ENCODE measurements around the gene OR5B3.
"Not testable (repeated sequence)": the region's sequence is repeated elsewhere in the genome, so short reads cannot be mapped to it uniquely, and the experiment has no call there.

The OR5B3 gene

GRCh38 chr11:58406774-58407173 lies at the start of gene OR5B3:
Gene OR5B3 (minus strand): TSS chr11:58406874. CDS start chr11:58403409, 3,465 bp downstream.
- no peak for FAIRE-seq

DNA sequence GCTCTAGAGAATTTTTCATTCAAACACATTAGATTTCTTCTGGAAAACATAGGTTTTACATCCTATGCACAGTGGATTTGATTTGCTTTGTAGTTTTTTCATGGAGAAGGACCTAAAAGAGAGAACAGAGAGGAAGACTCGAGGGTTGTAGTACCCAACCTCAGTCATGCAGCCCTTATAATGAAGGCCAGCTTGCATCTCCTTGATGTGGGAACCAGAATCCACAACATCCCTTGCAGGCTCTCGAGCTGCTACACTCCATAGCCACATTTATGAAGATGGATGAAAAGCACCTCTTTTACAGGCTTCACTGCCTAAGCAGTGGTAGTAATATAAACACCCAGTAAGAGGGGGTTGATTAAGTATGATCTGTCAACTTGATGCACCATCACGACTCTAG lies 44.9 kb upstream of the OR5B3 start:
- no peak for FAIRE-seq

- no peak for FAIRE-seq
Measured at GRCh38 chr11:58446294-58446693, 39.6 kb upstream of the OR5B3 start.

DNA sequence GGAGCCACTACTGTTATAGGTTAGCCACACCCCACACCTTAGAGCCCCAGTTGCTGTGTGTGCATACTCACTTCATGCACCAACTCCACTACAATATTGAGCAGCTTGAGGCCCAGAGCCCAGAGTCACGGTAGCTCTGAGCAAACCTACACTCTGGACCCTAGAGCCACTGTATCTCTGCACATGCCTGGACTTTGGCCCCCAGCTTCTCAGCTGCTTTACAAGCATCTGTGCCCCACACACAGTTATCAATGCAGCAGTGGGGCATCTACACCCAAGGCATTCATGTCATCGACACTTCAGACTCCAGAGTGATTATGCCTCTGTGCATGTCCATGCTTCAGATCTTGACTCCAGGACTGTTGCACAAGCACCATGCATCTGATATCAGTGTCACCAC lies 37.6 kb upstream of the OR5B3 start:
- no peak for FAIRE-seq

- no peak for FAIRE-seq
Measured at GRCh38 chr11:58442136-58442535, 35.5 kb upstream of the OR5B3 start, which contains the start of gene OR5B12. Gene OR5B12 (minus strand): TSS chr11:58442236. CDS start chr11:58440151, 2,085 bp downstream.

GRCh38 chr11:58438486-58438885 lies 31.8 kb upstream of the OR5B3 start:
- no peak for FAIRE-seq

DNA sequence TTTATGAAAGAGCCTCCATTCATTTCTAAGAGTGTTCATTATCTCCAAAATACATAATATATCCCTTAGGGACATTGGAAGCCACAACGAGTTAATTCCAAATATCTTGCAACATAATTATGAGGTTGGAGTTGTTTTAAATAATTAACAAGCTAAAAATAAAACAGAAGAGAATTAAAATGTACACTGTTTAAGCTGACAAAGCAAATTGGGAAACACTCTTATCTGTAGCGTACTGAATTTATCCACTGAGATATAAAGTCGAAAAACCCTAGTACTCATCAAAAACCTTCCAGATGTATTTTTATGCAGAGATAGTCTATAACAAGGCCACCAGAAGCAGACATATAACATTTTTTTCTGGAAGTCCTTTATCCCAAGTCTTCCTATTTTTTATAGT lies 27.5 kb upstream of the OR5B3 start:
- no peak for FAIRE-seq

DNA sequence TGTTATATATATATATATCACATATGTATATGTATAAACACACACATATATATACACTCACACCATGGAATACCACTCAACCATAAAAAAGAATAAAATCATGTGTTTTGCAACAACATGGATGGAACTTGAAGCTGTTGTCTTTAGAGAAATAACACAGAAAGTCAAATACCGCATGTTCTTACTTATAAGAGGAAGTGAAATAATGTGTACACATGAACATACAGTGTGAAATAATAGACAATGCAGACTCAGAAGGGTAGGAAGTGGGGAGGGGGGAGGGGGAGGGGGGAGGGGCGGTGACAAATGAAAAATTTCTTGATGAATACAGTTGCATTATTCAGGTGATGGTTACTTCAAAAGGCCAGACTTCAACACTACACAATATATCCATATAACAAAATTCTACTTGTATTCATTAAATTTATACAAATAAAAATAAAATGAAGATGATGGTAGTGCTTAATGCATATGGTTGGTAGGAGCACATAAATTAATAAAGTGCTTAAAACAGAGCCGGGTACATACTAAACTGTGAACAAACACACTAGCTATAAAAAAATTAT lies 27.0 kb upstream of the OR5B3 start:
- FAIRE-seq, result no peak

DNA sequence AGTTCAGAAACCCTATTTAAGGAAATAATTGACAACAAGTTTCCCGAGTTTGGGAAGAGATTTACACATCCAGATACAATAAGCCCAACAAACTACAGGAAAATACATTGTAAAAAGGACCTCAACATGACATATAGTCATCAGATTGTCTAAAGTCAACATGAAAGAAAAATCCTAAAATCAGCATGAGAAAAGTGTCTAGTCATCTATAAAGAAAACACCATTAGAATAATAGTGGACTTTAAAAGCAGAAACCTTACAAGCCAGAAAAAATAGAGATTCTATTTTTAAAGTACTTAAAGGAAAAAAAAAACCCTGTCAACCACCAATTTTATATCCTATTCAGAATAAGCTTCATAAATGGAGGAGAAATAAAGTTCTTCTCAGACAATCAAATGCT lies 22.6 kb upstream of the OR5B3 start:
- no peak for FAIRE-seq

DNA sequence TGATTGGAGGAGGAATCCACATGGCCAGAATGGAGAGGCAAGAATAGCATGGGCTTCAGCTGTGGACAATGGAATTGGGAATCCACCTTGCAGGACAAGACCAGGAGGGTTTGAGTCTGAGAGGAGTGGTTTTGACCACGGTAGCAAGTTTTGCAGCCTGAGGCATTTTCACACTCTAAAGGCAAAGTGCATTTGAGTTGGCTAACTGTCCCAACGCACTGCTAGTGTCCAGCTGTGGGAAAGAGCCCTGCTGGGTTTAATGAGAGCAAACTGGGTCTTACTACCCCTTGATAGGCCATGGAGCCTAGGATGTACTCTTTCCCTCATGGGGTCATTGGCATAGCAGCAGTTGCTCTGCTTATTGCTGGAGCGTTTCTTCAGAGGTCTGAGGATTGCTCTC lies 21.3 kb upstream of the OR5B3 start, which contains the start of gene OR5B2:
OR5B2 (minus strand) TSS at position 101 of the 400 bp plus-strand sequence. CDS start 4,860 bp downstream, outside the sequence.
- FAIRE-seq, result no peak

- not testable (repeated sequence) for FAIRE-seq
Measured at GRCh38 chr11:58399622-58400021, 7.1 kb downstream of the OR5B3 start.

- FAIRE-seq, result no peak
Measured at GRCh38 chr11:58395581-58395980, 11.1 kb downstream of the OR5B3 start.

DNA sequence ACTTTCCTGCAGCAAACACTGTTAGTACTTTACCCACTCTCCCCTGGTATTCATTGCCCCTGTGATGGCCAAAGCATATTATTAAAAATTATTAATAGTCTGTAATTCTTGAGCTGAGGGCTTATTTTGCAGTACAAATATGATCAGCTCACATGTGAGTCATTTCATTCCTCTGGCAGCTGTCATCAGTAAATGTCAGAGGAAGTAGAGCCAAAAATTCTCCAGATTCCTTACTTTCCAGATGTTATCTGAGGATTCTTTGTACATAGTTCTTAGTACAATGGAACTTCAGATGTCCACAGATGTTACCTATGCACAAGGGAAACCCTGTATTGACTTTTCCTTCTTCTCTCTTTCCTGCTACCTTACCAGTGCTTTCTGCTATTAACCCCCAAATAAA lies 12.5 kb downstream of the OR5B3 start:
- FAIRE-seq, result no peak

GRCh38 chr11:58392746-58393145 lies 13.9 kb downstream of the OR5B3 start:
- no peak for FAIRE-seq

DNA sequence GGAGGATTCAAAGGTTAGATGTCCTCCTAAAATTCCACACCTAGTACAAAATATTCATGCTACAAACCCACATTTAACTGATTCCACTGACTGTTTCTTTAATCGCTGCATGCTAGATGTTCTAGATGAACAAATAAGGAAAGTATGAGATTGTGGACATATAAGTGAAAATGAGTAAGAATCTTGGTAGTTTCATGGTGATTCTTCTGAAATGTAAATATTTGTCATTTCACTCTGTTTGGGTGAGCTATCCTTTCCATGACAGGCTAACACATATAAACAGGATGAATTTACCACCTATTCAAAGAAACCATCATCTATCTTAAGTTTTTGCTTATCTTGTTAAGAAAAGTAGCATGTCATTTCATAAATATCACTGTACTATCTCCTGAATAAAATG lies 14.8 kb downstream of the OR5B3 start:
- no peak for FAIRE-seq

- FAIRE-seq, result no peak
Measured at GRCh38 chr11:58390551-58391063, 16.1 kb downstream of the OR5B3 start.

GRCh38 chr11:58358969-58359368 lies 47.7 kb downstream of the OR5B3 start, which contains the start of gene OR5B17:
Gene OR5B17 (minus strand): TSS chr11:58359069. CDS start chr11:58359069, 0 bp downstream.
- FAIRE-seq, result no peak

GRCh38 chr11:58354727-58355126 lies 51.9 kb downstream of the OR5B3 start:
- no peak for FAIRE-seq
